Measurements from ENCODE around the gene ARL15. TPM values are rescaled to one million over a fixed set of nuclear protein-coding genes. Genes with fewer than 3 reads are reported as not detected.
"Not testable (repeated sequence)": the region's sequence is repeated elsewhere in the genome, so short reads cannot be mapped to it uniquely, and the experiment has no call there.

Gene ARL15
- total RNA-seq, 4 donors from 2014 or later: 16.6 to 48.8 (median 32.3) TPM

- DNase-seq (ENCODE audit: low spot score in 2 of 2): no peak
- WGBS, 2 donors: 82 to 91% methylated on average over 5 of the region's 5 CpGs
- intact Hi-C loops (cut with DNase I; ENCODE audit: low total_unique reads): no loop called here
- H3K4me3 ChIP-seq (ENCODE audit: low read depth, poor library complexity, severe bottlenecking): no peak overlapping the region
- no peak for TF ChIP-seq CTCF (IDR thresholded peaks at IDR 0.05)
- TF ChIP-seq POLR2A (IDR thresholded peaks at IDR 0.05): no peak
Observed at GRCh38 chr5:54080831-54081230, 229.5 kb downstream of the ARL15 start.

DNA sequence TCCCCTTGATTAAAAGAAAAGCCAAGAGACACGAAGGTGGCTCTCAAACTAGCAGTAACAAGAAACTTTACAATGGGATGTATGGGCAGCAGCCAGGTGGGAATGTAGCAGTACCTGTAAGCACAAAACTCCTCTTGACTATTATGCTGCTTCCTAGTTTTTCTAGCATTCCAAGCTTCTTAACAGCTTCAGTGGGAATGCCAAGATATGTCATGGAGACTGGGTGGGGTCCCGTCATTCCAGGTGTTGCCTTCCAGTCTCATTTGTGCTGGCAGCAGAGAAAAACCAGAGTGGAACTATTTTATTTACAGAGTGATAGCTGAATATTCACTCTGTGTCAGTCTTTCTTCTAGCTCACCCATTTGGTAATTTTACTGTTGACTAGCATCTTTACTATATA is 236.6 kb downstream of the ARL15 start:
- DNase-seq (ENCODE audit: low spot score in 2 of 2): no peak
- 43 to 48% methylated on average over 2 of the region's 2 CpGs for WGBS, 2 donors
- TF ChIP-seq CTCF (IDR thresholded peaks at IDR 0.05) (no peak), POLR2A (IDR thresholded peaks at IDR 0.05) (no peak)
- H3K4me3 ChIP-seq (ENCODE audit: low read depth, poor library complexity, severe bottlenecking): no peak overlapping the region
- intact Hi-C loops (cut with DNase I; ENCODE audit: low total_unique reads): no loop called here

DNA sequence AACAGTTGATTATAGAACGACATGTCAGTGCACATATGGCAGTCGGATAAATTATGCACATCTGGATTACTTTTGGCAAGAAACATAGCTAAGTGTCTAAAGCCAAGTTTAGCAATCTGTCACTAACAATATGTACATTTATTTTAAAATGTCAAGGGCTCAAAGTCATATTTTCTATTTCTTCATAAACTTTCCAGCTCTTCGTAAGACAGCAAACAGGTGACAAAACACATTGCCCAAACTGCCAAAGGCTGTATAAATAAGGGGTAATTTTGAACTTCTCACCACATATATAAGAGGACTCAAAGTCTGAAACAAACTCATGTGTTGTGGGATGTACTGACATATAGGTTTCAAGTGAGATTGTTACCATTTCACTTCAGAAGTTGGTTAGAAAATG is 237.2 kb downstream of the ARL15 start:
- DNase-seq (ENCODE audit: low spot score in 2 of 2): no peak
- intact Hi-C loops (cut with DNase I; ENCODE audit: low total_unique reads): no loop called here
- no peak overlapping the region for H3K4me3 ChIP-seq (ENCODE audit: low read depth, poor library complexity, severe bottlenecking)
- 43 to 47% methylated on average over 3 of the region's 3 CpGs for WGBS, 2 donors
- TF ChIP-seq CTCF (IDR thresholded peaks at IDR 0.05) (no peak), POLR2A (IDR thresholded peaks at IDR 0.05) (no peak)

- H3K4me3 ChIP-seq (ENCODE audit: low read depth, poor library complexity, severe bottlenecking): no peak overlapping the region
- intact Hi-C loops (cut with DNase I; ENCODE audit: low total_unique reads): no loop called here
- no peak for DNase-seq (ENCODE audit: low spot score in 2 of 2)
- no peak for TF ChIP-seq POLR2A (IDR thresholded peaks at IDR 0.05)
- TF ChIP-seq CTCF (IDR thresholded peaks at IDR 0.05): no peak
- 91 to 97% methylated on average over 2 of the region's 2 CpGs for WGBS, 2 donors
Observed at GRCh38 chr5:54066433-54066832, 243.9 kb downstream of the ARL15 start.

DNA sequence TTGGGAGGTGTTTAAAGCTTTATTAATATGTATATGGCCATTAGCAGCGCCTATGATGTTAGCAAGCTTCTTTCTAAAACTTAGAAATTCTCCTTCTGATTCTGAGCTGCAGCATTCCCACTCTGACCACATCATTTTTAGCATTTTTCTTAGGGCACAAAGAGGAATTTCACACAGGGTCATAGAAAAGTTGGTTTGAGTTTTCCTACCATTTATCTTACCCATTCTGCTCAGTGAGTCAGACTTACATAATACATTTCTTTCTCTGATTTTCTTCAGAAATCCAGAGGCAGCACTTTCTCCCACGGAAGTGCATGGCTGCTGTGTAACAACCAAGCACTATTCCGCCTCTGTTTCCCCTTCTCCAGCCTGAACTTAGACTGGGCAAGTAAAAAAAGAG is 246.6 kb downstream of the ARL15 start:
- H3K4me3 ChIP-seq (ENCODE audit: low read depth, poor library complexity, severe bottlenecking): no peak overlapping the region
- DNase-seq (ENCODE audit: low spot score in 2 of 2): no peak
- TF ChIP-seq CTCF (IDR thresholded peaks at IDR 0.05) (no peak), POLR2A (IDR thresholded peaks at IDR 0.05) (no peak)
- intact Hi-C loops (cut with DNase I; ENCODE audit: low total_unique reads): no loop called here
- 91% methylated on average over 3 of the region's 3 CpGs for WGBS, 2 donors

- 62 to 70% methylated on average over 3 of the region's 3 CpGs for WGBS, 2 donors
- H3K4me3 ChIP-seq (ENCODE audit: low read depth, poor library complexity, severe bottlenecking): no peak overlapping the region
- intact Hi-C loops (cut with DNase I; ENCODE audit: low total_unique reads): no loop called here
- no peak for TF ChIP-seq POLR2A (IDR thresholded peaks at IDR 0.05)
- TF ChIP-seq CTCF (IDR thresholded peaks at IDR 0.05): no peak
- no peak for DNase-seq (ENCODE audit: low spot score in 2 of 2)
Observed at GRCh38 chr5:54062958-54063357, 247.4 kb downstream of the ARL15 start.

GRCh38 chr5:54060919-54061318 is 249.5 kb downstream of the ARL15 start:
- WGBS, 2 donors: 77 to 87% methylated on average over 3 of the region's 3 CpGs
- intact Hi-C loops (cut with DNase I; ENCODE audit: low total_unique reads): not testable (repeated sequence)

More at GRCh38 chr5:54060919-54061318, 249.5 kb downstream of the ARL15 start:
- H3K4me3 ChIP-seq (ENCODE audit: low read depth, poor library complexity, severe bottlenecking); DNase-seq (ENCODE audit: low spot score in 2 of 2): not testable (repeated sequence)
